ENCODE results near the gene RAB14. TPM values are rescaled to one million over a fixed set of nuclear protein-coding genes. Genes with fewer than 3 reads are reported as not detected.

RAB14 gene
- total and polyA plus RNA-seq, 2 donors (not counting 1 experiment from before 2014, with no cell fraction given): 20.4 to 52.6 TPM

- H3K4me2 ChIP-seq (replicated peaks; ENCODE audit: low read depth, low read length, poor library complexity, severe bottlenecking): no peak overlapping the region
Observed at GRCh38 chr9:121178676-121179372, 22.8 kb downstream of the RAB14 start.

GRCh38 chr9:121173501-121173900 lies 28.2 kb downstream of the RAB14 start:
- no peak overlapping the region for H2AFZ ChIP-seq (ENCODE audit: insufficient read depth, low read depth, low read length, poor library complexity, severe bottlenecking)
- H3K9me3 ChIP-seq (ENCODE audit: control extremely low read depth in 1 of 3, control insufficient read depth in 2 of 3, insufficient read depth in 1 of 3, low read length in 2 of 3): no peaks in the 10 kb centered on the region
- POLR2A ChIA-PET: no interaction called here
- no peak overlapping the region for H3K4me2 ChIP-seq (replicated peaks; ENCODE audit: low read depth, low read length, poor library complexity, severe bottlenecking)
- no peak overlapping the region for H3K4me3 ChIP-seq (ENCODE audit: control extremely low read depth in 1 of 5, extremely low read depth in 1 of 5, insufficient read depth in 1 of 5, low read depth in 2 of 5, low read length in 4 of 5)
- H3K27ac Mint-ChIP-seq: peak overlapping the region; percentile 65
- ATAC-seq (ENCODE audit: low read depth) (no peak), DNase-seq (no peak)
- peaks cover 5% of the 10 kb centered on the region for H3K4me1 Mint-ChIP-seq
- no peak overlapping the region for H3K9ac ChIP-seq (ENCODE audit: low read length)
- intact Hi-C loops (cut with micrococcal nuclease): loop anchor here (2.0 kb wide), 1 partner anchor 13 kb away; no protein-coding TSS in a partner anchor
- peak overlapping the region in 1 of 2 donors; percentile 64 for H3K27ac ChIP-seq (ENCODE audit: low read length in 2 of 2)
- H3K4me3 Mint-ChIP-seq: no peak overlapping the region
- H3K79me2 ChIP-seq (ENCODE audit: control insufficient read depth, insufficient read depth, low read length): peaks cover 2% of the 10 kb centered on the region
- peaks cover 2 to 94% of the 10 kb centered on the region in 2 experiments for H3K36me3 ChIP-seq (replicated peaks in 1 of 2; ENCODE audit: control extremely low read depth in 1 of 2, control insufficient read depth in 1 of 2, extremely low read depth in 1 of 2, insufficient read depth in 2 of 2, low read length in 1 of 2)
- peaks cover 4% of the 10 kb centered on the region for H4K20me1 ChIP-seq (ENCODE audit: control insufficient read depth, insufficient read depth, low read length, poor library complexity, severe bottlenecking)
- H3K9me3 Mint-ChIP-seq (ENCODE audit: insufficient read depth): no peaks in the 10 kb centered on the region
- WGBS (ENCODE audit: insufficient coverage): 100% methylated on average over 3 of the region's 7 CpGs
- CTCF ChIA-PET: interaction anchor here (0.7 to 1.4 kb wide), 7 partner anchors 8 to 146 kb away, joined by 3 to 4 read pairs (median 4); no protein-coding TSS in a partner anchor
- no peaks in the 10 kb centered on the region for H3K27me3 ChIP-seq (replicated peaks in 1 of 4; ENCODE audit: control extremely low read depth in 1 of 4, control insufficient read depth in 3 of 4, insufficient read depth in 4 of 4, low read length in 3 of 4)
- no peak for TF ChIP-seq EZH2 (IDR thresholded peaks at IDR 0.05; ENCODE audit: borderline replicate concordance, insufficient read depth, low read depth, low read length, poor library complexity, severe bottlenecking)
- TF ChIP-seq, protein P1, sequence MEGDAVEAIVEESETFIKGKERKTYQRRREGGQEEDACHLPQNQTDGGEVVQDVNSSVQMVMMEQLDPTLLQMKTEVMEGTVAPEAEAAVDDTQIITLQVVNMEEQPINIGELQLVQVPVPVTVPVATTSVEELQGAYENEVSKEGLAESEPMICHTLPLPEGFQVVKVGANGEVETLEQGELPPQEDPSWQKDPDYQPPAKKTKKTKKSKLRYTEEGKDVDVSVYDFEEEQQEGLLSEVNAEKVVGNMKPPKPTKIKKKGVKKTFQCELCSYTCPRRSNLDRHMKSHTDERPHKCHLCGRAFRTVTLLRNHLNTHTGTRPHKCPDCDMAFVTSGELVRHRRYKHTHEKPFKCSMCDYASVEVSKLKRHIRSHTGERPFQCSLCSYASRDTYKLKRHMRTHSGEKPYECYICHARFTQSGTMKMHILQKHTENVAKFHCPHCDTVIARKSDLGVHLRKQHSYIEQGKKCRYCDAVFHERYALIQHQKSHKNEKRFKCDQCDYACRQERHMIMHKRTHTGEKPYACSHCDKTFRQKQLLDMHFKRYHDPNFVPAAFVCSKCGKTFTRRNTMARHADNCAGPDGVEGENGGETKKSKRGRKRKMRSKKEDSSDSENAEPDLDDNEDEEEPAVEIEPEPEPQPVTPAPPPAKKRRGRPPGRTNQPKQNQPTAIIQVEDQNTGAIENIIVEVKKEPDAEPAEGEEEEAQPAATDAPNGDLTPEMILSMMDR (IDR thresholded peaks at IDR 0.05): no peak
- no peaks in the 10 kb centered on the region for H3K27me3 Mint-ChIP-seq
- no peaks in the 10 kb centered on the region for H3K4me1 ChIP-seq (ENCODE audit: control insufficient read depth in 2 of 2, insufficient read depth in 2 of 2, low read length in 2 of 2)

More at GRCh38 chr9:121178676-121179372, 22.8 kb downstream of the RAB14 start:
- no peaks in the 10 kb centered on the region for H3K9me3 Mint-ChIP-seq (ENCODE audit: insufficient read depth)
- no peak overlapping the region for H3K9ac ChIP-seq (ENCODE audit: low read length)
- H4K20me1 ChIP-seq (ENCODE audit: control insufficient read depth, insufficient read depth, low read length, poor library complexity, severe bottlenecking): peaks cover 4% of the 10 kb centered on the region
- ChIA-PET POLR2A (no interaction called here), CTCF (no interaction called here)
- no peaks in the 10 kb centered on the region for H3K9me3 ChIP-seq (ENCODE audit: control extremely low read depth in 1 of 3, control insufficient read depth in 2 of 3, insufficient read depth in 1 of 3, low read length in 2 of 3)
- H3K27me3 ChIP-seq (replicated peaks in 1 of 4; ENCODE audit: control extremely low read depth in 1 of 4, control insufficient read depth in 3 of 4, insufficient read depth in 4 of 4, low read length in 3 of 4): no peaks in the 10 kb centered on the region
- TF ChIP-seq, protein P1 (IDR thresholded peaks at IDR 0.05): no peak
- TF ChIP-seq EZH2 (IDR thresholded peaks at IDR 0.05; ENCODE audit: borderline replicate concordance, insufficient read depth, low read depth, low read length, poor library complexity, severe bottlenecking): no peak
- H3K79me2 ChIP-seq (ENCODE audit: control insufficient read depth, insufficient read depth, low read length): peaks cover 17% of the 10 kb centered on the region
- no peak overlapping the region for H3K4me3 Mint-ChIP-seq
- 100% methylated on average over 1 of the region's 6 CpGs for WGBS (ENCODE audit: insufficient coverage)
- H3K27ac Mint-ChIP-seq: peak overlapping the region; percentile 32
- peaks cover 0 to 77% of the 10 kb centered on the region in 2 experiments for H3K36me3 ChIP-seq (replicated peaks in 1 of 2; ENCODE audit: control extremely low read depth in 1 of 2, control insufficient read depth in 1 of 2, extremely low read depth in 1 of 2, insufficient read depth in 2 of 2, low read length in 1 of 2)
- DNase-seq: no peak
- intact Hi-C loops (cut with micrococcal nuclease): no loop called here
- no peak overlapping the region for H2AFZ ChIP-seq (ENCODE audit: insufficient read depth, low read depth, low read length, poor library complexity, severe bottlenecking)
- ATAC-seq (ENCODE audit: low read depth): no peak
- peaks cover 13 to 18% of the 10 kb centered on the region in 2 donors for H3K4me1 ChIP-seq (ENCODE audit: control insufficient read depth in 2 of 2, insufficient read depth in 2 of 2, low read length in 2 of 2)
- H3K4me1 Mint-ChIP-seq: peaks cover 25% of the 10 kb centered on the region
- H3K27me3 Mint-ChIP-seq: no peaks in the 10 kb centered on the region
- H3K4me3 ChIP-seq (ENCODE audit: control extremely low read depth in 1 of 5, extremely low read depth in 1 of 5, insufficient read depth in 1 of 5, low read depth in 2 of 5, low read length in 4 of 5): no peak overlapping the region
- peak overlapping the region in 1 of 2 donors; percentile 47 for H3K27ac ChIP-seq (ENCODE audit: low read length in 2 of 2)
